DOHH2 (cell line): Measurements from ENCODE around the gene LRRC2.

Source experiments
- CTCF ChIP-seq: fragments of 200-600 bp; sonication (generic); IDR thresholded peaks from one replicate; pipeline ENCODE4 v1.5.1; 2014; ENCODE audit warnings: antibody characterized with exemption, mild to moderate bottlenecking, low read depth, low read length; ENCODE audit not compliant: poor library complexity, severe bottlenecking
- EZH2phosphoT487 ChIP-seq: fragments of 200-600 bp; sonication (generic); IDR thresholded peaks from 2 replicates; pipeline ENCODE4 v1.6.1; 2017; ENCODE audit warnings: borderline replicate concordance, mild to moderate bottlenecking, antibody characterized with exemption, low read length, moderate library complexity, mixed read lengths

GRCh38 chr3:46549989-46550388, 16.1 kb downstream of the LRRC2 start:
- TF ChIP-seq CTCF, result no peak
- no peak for TF ChIP-seq EZH2phosphoT487
